ENCODE measurements around the gene FGF22.

Gene FGF22

GRCh38 chr19:653425-653824 is 13.7 kb downstream of the FGF22 start:
- H3K27ac ChIP-seq (ENCODE audit: low read depth, low read length) = no peak overlapping the region
- H3K36me3 ChIP-seq (ENCODE audit: control insufficient read depth, insufficient read depth, low read length) = peaks cover 20% of the 10 kb centered on the region
- H3K4me1 ChIP-seq (ENCODE audit: control insufficient read depth, insufficient read depth, low read length) = no peaks in the 10 kb centered on the region

GRCh38 chr19:655691-656090 is 16.0 kb downstream of the FGF22 start:
- Histone ChIP-seq H3K27ac (ENCODE audit: low read depth, low read length) (no peak overlapping the region), H3K9ac (ENCODE audit: low read length) (no peak overlapping the region), H3K4me1 (ENCODE audit: control insufficient read depth, insufficient read depth, low read length) (no peaks in the 10 kb centered on the region), H3K36me3 (ENCODE audit: control insufficient read depth, insufficient read depth, low read length) (peaks cover 15% of the 10 kb centered on the region), H3K27me3 (ENCODE audit: control insufficient read depth, insufficient read depth, low read length) (no peaks in the 10 kb centered on the region), H3K4me3 (ENCODE audit: low read length) (no peak overlapping the region)

More at GRCh38 chr19:653425-653824, 13.7 kb downstream of the FGF22 start:
- H3K9ac ChIP-seq (ENCODE audit: low read length) = no peak overlapping the region
- H3K4me3 ChIP-seq (ENCODE audit: low read length) = no peak overlapping the region
- no peaks in the 10 kb centered on the region for H3K27me3 ChIP-seq (ENCODE audit: control insufficient read depth, insufficient read depth, low read length)

- Histone ChIP-seq H3K27me3 (ENCODE audit: control insufficient read depth, insufficient read depth, low read length) (no peaks in the 10 kb centered on the region), H3K27ac (ENCODE audit: low read depth, low read length) (no peak overlapping the region), H3K9ac (ENCODE audit: low read length) (no peak overlapping the region), H3K4me1 (ENCODE audit: control insufficient read depth, insufficient read depth, low read length) (peaks cover 5% of the 10 kb centered on the region), H3K36me3 (ENCODE audit: control insufficient read depth, insufficient read depth, low read length) (peaks cover 10% of the 10 kb centered on the region), H3K4me3 (ENCODE audit: low read length) (no peak overlapping the region)
These were observed 17.3 kb downstream of the FGF22 start for GRCh38 chr19:656751-657559.

- peaks cover 5% of the 10 kb centered on the region for H3K4me1 ChIP-seq (ENCODE audit: control insufficient read depth, insufficient read depth, low read length)
- H3K9ac ChIP-seq (ENCODE audit: low read length) = no peak overlapping the region
- H3K4me3 ChIP-seq (ENCODE audit: low read length) = no peak overlapping the region
- peaks cover 10% of the 10 kb centered on the region for H3K36me3 ChIP-seq (ENCODE audit: control insufficient read depth, insufficient read depth, low read length)
- H3K27ac ChIP-seq (ENCODE audit: low read depth, low read length) = no peak overlapping the region
- no peaks in the 10 kb centered on the region for H3K27me3 ChIP-seq (ENCODE audit: control insufficient read depth, insufficient read depth, low read length)
These were observed 17.9 kb downstream of the FGF22 start for GRCh38 chr19:657611-658010.

GRCh38 chr19:658059-658839 is 18.6 kb downstream of the FGF22 start:
- Histone ChIP-seq H3K27me3 (ENCODE audit: control insufficient read depth, insufficient read depth, low read length) (no peaks in the 10 kb centered on the region), H3K27ac (ENCODE audit: low read depth, low read length) (no peak overlapping the region), H3K9ac (ENCODE audit: low read length) (no peak overlapping the region), H3K4me1 (ENCODE audit: control insufficient read depth, insufficient read depth, low read length) (peaks cover 5% of the 10 kb centered on the region), H3K4me3 (ENCODE audit: low read length) (no peak overlapping the region), H3K36me3 (ENCODE audit: control insufficient read depth, insufficient read depth, low read length) (peaks cover 6% of the 10 kb centered on the region)

- Histone ChIP-seq H3K4me1 (ENCODE audit: control insufficient read depth, insufficient read depth, low read length) (peaks cover 10% of the 10 kb centered on the region), H3K4me3 (ENCODE audit: low read length) (no peak overlapping the region), H3K27me3 (ENCODE audit: control insufficient read depth, insufficient read depth, low read length) (no peaks in the 10 kb centered on the region), H3K9ac (ENCODE audit: low read length) (no peak overlapping the region), H3K27ac (ENCODE audit: low read depth, low read length) (no peak overlapping the region), H3K36me3 (ENCODE audit: control insufficient read depth, insufficient read depth, low read length) (no peaks in the 10 kb centered on the region)
These were observed 19.5 kb downstream of the FGF22 start for GRCh38 chr19:658916-659839.

- peaks cover 10% of the 10 kb centered on the region for H3K4me1 ChIP-seq (ENCODE audit: control insufficient read depth, insufficient read depth, low read length)
These were observed 21.2 kb downstream of the FGF22 start for GRCh38 chr19:660793-661426.

GRCh38 chr19:661427-662196 is 21.9 kb downstream of the FGF22 start:
- peak overlapping the region; percentile 21 for H3K9ac ChIP-seq (ENCODE audit: low read length)
- H3K27ac ChIP-seq (ENCODE audit: low read depth, low read length) = peak overlapping the region; percentile 3
- H3K27me3 ChIP-seq (ENCODE audit: control insufficient read depth, insufficient read depth, low read length) = no peaks in the 10 kb centered on the region
- peaks cover 10% of the 10 kb centered on the region for H3K4me1 ChIP-seq (ENCODE audit: control insufficient read depth, insufficient read depth, low read length)
- peak overlapping the region; percentile 54 for H3K4me3 ChIP-seq (ENCODE audit: low read length)
- no peaks in the 10 kb centered on the region for H3K36me3 ChIP-seq (ENCODE audit: control insufficient read depth, insufficient read depth, low read length)

More at GRCh38 chr19:660793-661426, 21.2 kb downstream of the FGF22 start:
- H3K36me3 ChIP-seq (ENCODE audit: control insufficient read depth, insufficient read depth, low read length) = no peaks in the 10 kb centered on the region
- H3K4me3 ChIP-seq (ENCODE audit: low read length) = peak overlapping the region; percentile 54
- peak overlapping the region; percentile 3 for H3K27ac ChIP-seq (ENCODE audit: low read depth, low read length)
- H3K9ac ChIP-seq (ENCODE audit: low read length) = no peak overlapping the region
- H3K27me3 ChIP-seq (ENCODE audit: control insufficient read depth, insufficient read depth, low read length) = no peaks in the 10 kb centered on the region

- Histone ChIP-seq H3K27me3 (ENCODE audit: control insufficient read depth, insufficient read depth, low read length) (no peaks in the 10 kb centered on the region), H3K4me3 (ENCODE audit: low read length) (peak overlapping the region; percentile 54), H3K4me1 (ENCODE audit: control insufficient read depth, insufficient read depth, low read length) (peaks cover 10% of the 10 kb centered on the region), H3K9ac (ENCODE audit: low read length) (peak overlapping the region; percentile 21), H3K27ac (ENCODE audit: low read depth, low read length) (peak overlapping the region; percentile 67), H3K36me3 (ENCODE audit: control insufficient read depth, insufficient read depth, low read length) (no peaks in the 10 kb centered on the region)
These were observed 22.7 kb downstream of the FGF22 start for GRCh38 chr19:662207-662961.

GRCh38 chr19:662962-663681 is 23.4 kb downstream of the FGF22 start, which contains the start of gene RNF126:
Gene RNF126, minus strand, starts transcription at chr19:663214. Its CDS starts 93 bp downstream, at chr19:663121.
- peak within 1 kb of the TSS; percentile 82 for H3K4me3 ChIP-seq (ENCODE audit: low read length)
- H3K27me3 ChIP-seq (ENCODE audit: control insufficient read depth, insufficient read depth, low read length) = no peaks in the 10 kb centered on the region
- H3K27ac ChIP-seq (ENCODE audit: low read depth, low read length) = peak within 1 kb of the TSS; percentile 91
- peaks cover 10% of the 10 kb centered on the region for H3K4me1 ChIP-seq (ENCODE audit: control insufficient read depth, insufficient read depth, low read length)
- no peaks in the 10 kb centered on the region for H3K36me3 ChIP-seq (ENCODE audit: control insufficient read depth, insufficient read depth, low read length)
- peak within 1 kb of the TSS; percentile 74 for H3K9ac ChIP-seq (ENCODE audit: low read length)
